HG02759 (cell line): ENCODE results near the gene DLG2.

Experiments
- ATAC-seq: cut with Tn5 transposase; IDR thresholded peaks from one replicate; pipeline ENCODE4 v1.9.1; 2021; ENCODE audit warnings: mild to moderate bottlenecking, moderate library complexity; ENCODE audit not compliant: unreplicated experiment

DLG2 gene

GRCh38 chr11:83681031-83681781 is 1945.9 kb downstream of the DLG2 start:
- ATAC-seq, result peak; percentile 62

GRCh38 chr11:83680321-83680720 is 1946.8 kb downstream of the DLG2 start:
- no peak for ATAC-seq

GRCh38 chr11:83678831-83679584 is 1948.1 kb downstream of the DLG2 start:
- no peak for ATAC-seq

- ATAC-seq, result no peak
Observed at GRCh38 chr11:83677730-83678129, 1949.4 kb downstream of the DLG2 start.

GRCh38 chr11:83676056-83676601 is 1951.0 kb downstream of the DLG2 start:
- ATAC-seq, result no peak

GRCh38 chr11:83674102-83674896 is 1952.8 kb downstream of the DLG2 start:
- ATAC-seq, result no peak

GRCh38 chr11:83671289-83671688 is 1955.9 kb downstream of the DLG2 start:
- ATAC-seq, result no peak

GRCh38 chr11:83666149-83666548 is 1961.0 kb downstream of the DLG2 start:
- no peak for ATAC-seq

GRCh38 chr11:83663988-83664387 is 1963.2 kb downstream of the DLG2 start:
- no peak for ATAC-seq

- no peak for ATAC-seq
Observed at GRCh38 chr11:83663446-83663845, 1963.7 kb downstream of the DLG2 start.

GRCh38 chr11:83662494-83662893 is 1964.7 kb downstream of the DLG2 start:
- ATAC-seq, result no peak

- ATAC-seq, result no peak
Observed at GRCh38 chr11:83661491-83662350, 1965.4 kb downstream of the DLG2 start.

- no peak for ATAC-seq
Observed at GRCh38 chr11:83659466-83659865, 1967.7 kb downstream of the DLG2 start.

GRCh38 chr11:83656796-83657330 is 1970.3 kb downstream of the DLG2 start:
- ATAC-seq, result no peak

- no peak for ATAC-seq
Observed at GRCh38 chr11:83655976-83656375, 1971.2 kb downstream of the DLG2 start.

- ATAC-seq, result no peak
Observed at GRCh38 chr11:83649528-83649855, 1977.7 kb downstream of the DLG2 start.

- ATAC-seq, result no peak
Observed at GRCh38 chr11:83648610-83649527, 1978.3 kb downstream of the DLG2 start.

GRCh38 chr11:83645561-83645960 is 1981.6 kb downstream of the DLG2 start:
- ATAC-seq, result no peak

- peak; percentile 60 for ATAC-seq
Observed at GRCh38 chr11:83643115-83643514, 1984.0 kb downstream of the DLG2 start.
